Smooth muscle cell (in vitro differentiated cells): Measurements from ENCODE around the gene MTG2. TPM values are rescaled to one million over a fixed set of nuclear protein-coding genes. Genes with fewer than 3 reads are reported as not detected.
"Not testable (repeated sequence)": the region's sequence is repeated elsewhere in the genome, so short reads cannot be mapped to it uniquely, and the experiment has no call there.

Experiments used
- DNase-seq: peaks from one replicate; lab custom pipeline; 2025; ENCODE audit not compliant: unreplicated experiment; lab: John Stamatoyannopoulos, UW
- H2AFZ ChIP-seq: fragments of 200-600 bp; sonication (generic); 2 replicates; pipeline ENCODE4 v1.6.0; 2016; ENCODE audit warnings: antibody characterized with exemption, low read depth, mild to moderate bottlenecking
- H3F3A ChIP-seq: fragments of 200-600 bp; sonication (generic); 2 replicates; pipeline ENCODE4 v1.6.0; 2017; ENCODE audit warnings: antibody characterized with exemption, low read depth
- H3K27ac ChIP-seq: fragments of 200-600 bp; sonication (generic); 2 replicates; pipeline ENCODE4 v1.5.1; 2016; ENCODE audit warnings: low read depth, mild to moderate bottlenecking
- H3K27me3 ChIP-seq: fragments of 200-600 bp; sonication (generic); 2 replicates; pipeline ENCODE4 v1.6.1; 2016; ENCODE audit warnings: low read depth, mild to moderate bottlenecking
- H3K36me3 ChIP-seq: fragments of 200-600 bp; sonication (generic); 2 replicates; pipeline ENCODE4 v1.5.1; 2016; ENCODE audit warnings: low read depth
- H3K4me1 ChIP-seq: fragments of 200-600 bp; sonication (generic); 2 replicates; pipeline ENCODE4 v1.5.1; 2016; ENCODE audit warnings: low read depth
- H3K4me2 ChIP-seq: fragments of 200-600 bp; sonication (generic); 2 replicates; pipeline ENCODE4 v1.6.0; 2016; ENCODE audit warnings: mild to moderate bottlenecking
- H3K4me3 ChIP-seq: fragments of 200-600 bp; sonication (generic); 2 replicates; pipeline ENCODE4 v1.5.1; 2016; ENCODE audit warnings: mild to moderate bottlenecking
- H3K79me2 ChIP-seq: fragments of 200-600 bp; sonication (generic); 2 replicates; pipeline ENCODE4 v1.6.0; 2016; ENCODE audit warnings: low read depth, mild to moderate bottlenecking
- H3K9ac ChIP-seq: fragments of 200-600 bp; sonication (generic); 2 replicates; pipeline ENCODE4 v1.6.0; 2016; ENCODE audit warnings: low read depth
- H3K9me3 ChIP-seq: fragments of 200-600 bp; sonication (generic); replicated peaks from 2 replicates; pipeline ENCODE4 v1.5.1; 2016; ENCODE audit warnings: low read depth
- H4K20me1 ChIP-seq: fragments of 200-600 bp; sonication (generic); 2 replicates; pipeline ENCODE4 v1.6.0; 2016; ENCODE audit warnings: low read depth
- WGBS: methylation state at CpG from one replicate; pipeline ENCODE4 v1.1.7; 2016; ENCODE audit warnings: low lambda C conversion rate; 5-methylcytosine and 5-hydroxymethylcytosine counted together
- polyA plus RNA-seq: library from polyadenylated mRNA; unstranded; fragments of >200 nt; fragmentation: Nextera tagmentation; extraction: Ambion mirVana; gene quantifications from 2 replicates; pipeline ENCODE4 v1.2.1, GENCODE V29; 2016
- total RNA-seq: library from RNA; depleted of rRNA; stranded (reverse); fragments of >200 nt; gene quantifications from 2 replicates; pipeline ENCODE4 v1.2.3, GENCODE V29; 2014
- TF ChIP-seq, protein P1 (sequence below): fragments of 200-600 bp; sonication (generic); IDR thresholded peaks from 2 replicates; pipeline ENCODE4 v1.5.1; 2017; ENCODE audit warnings: borderline replicate concordance, mild to moderate bottlenecking, antibody characterized with exemption; ENCODE audit not compliant: insufficient read depth, poor library complexity, severe bottlenecking

Gene MTG2
- total and polyA plus RNA-seq, 2 experiments from 2014 or later: 17.9 to 21.9 TPM

GRCh38 chr20:62145688-62146018, 37.2 kb upstream of the MTG2 start:
- WGBS: 98% methylated on average over 7 of the region's 7 CpGs

GRCh38 chr20:62146019-62146755, 36.6 kb upstream of the MTG2 start:
- TF ChIP-seq, protein P1, sequence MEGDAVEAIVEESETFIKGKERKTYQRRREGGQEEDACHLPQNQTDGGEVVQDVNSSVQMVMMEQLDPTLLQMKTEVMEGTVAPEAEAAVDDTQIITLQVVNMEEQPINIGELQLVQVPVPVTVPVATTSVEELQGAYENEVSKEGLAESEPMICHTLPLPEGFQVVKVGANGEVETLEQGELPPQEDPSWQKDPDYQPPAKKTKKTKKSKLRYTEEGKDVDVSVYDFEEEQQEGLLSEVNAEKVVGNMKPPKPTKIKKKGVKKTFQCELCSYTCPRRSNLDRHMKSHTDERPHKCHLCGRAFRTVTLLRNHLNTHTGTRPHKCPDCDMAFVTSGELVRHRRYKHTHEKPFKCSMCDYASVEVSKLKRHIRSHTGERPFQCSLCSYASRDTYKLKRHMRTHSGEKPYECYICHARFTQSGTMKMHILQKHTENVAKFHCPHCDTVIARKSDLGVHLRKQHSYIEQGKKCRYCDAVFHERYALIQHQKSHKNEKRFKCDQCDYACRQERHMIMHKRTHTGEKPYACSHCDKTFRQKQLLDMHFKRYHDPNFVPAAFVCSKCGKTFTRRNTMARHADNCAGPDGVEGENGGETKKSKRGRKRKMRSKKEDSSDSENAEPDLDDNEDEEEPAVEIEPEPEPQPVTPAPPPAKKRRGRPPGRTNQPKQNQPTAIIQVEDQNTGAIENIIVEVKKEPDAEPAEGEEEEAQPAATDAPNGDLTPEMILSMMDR: no peak
- H3K36me3 ChIP-seq: no peaks in the 10 kb centered on the region
- no peak overlapping the region for H3K4me2 ChIP-seq
- H3F3A ChIP-seq: no peaks in the 10 kb centered on the region
- H3K4me3 ChIP-seq: no peak overlapping the region
- H3K27ac ChIP-seq: no peak overlapping the region
- H3K79me2 ChIP-seq: peaks cover 85% of the 10 kb centered on the region
- H3K4me1 ChIP-seq: peaks cover 17% of the 10 kb centered on the region
- H3K9ac ChIP-seq: no peak overlapping the region
- no peaks in the 10 kb centered on the region for H3K27me3 ChIP-seq
- DNase-seq: no peak
- H4K20me1 ChIP-seq: peaks cover 86% of the 10 kb centered on the region
- no peak overlapping the region for H2AFZ ChIP-seq
- H3K9me3 ChIP-seq: no peaks in the 10 kb centered on the region
- WGBS: 97% methylated on average over 15 of the region's 22 CpGs

More at GRCh38 chr20:62145688-62146018, 37.2 kb upstream of the MTG2 start:
- DNase-seq: no peak
- Histone ChIP-seq H3K4me3 (no peak overlapping the region), H3K36me3 (no peaks in the 10 kb centered on the region), H3K79me2 (peaks cover 85% of the 10 kb centered on the region), H4K20me1 (peaks cover 86% of the 10 kb centered on the region), H2AFZ (no peak overlapping the region), H3K27me3 (no peaks in the 10 kb centered on the region), H3F3A (peaks cover 4% of the 10 kb centered on the region), H3K9me3 (no peaks in the 10 kb centered on the region), H3K9ac (no peak overlapping the region), H3K4me1 (peaks cover 18% of the 10 kb centered on the region), H3K27ac (no peak overlapping the region), H3K4me2 (no peak overlapping the region)
- TF ChIP-seq, protein P1: no peak

GRCh38 chr20:62147125-62147524, 35.7 kb upstream of the MTG2 start:
- peaks cover 7% of the 10 kb centered on the region for H3K4me1 ChIP-seq
- H3F3A ChIP-seq: no peaks in the 10 kb centered on the region
- DNase-seq: no peak
- TF ChIP-seq, protein P1: no peak
- peaks cover 80% of the 10 kb centered on the region for H3K79me2 ChIP-seq
- H3K9ac ChIP-seq: no peak overlapping the region
- H3K27ac ChIP-seq: no peak overlapping the region
- peaks cover 86% of the 10 kb centered on the region for H4K20me1 ChIP-seq
- no peaks in the 10 kb centered on the region for H3K27me3 ChIP-seq
- WGBS: 96% methylated on average over 6 of the region's 6 CpGs
- H3K4me2 ChIP-seq: no peak overlapping the region
- H2AFZ ChIP-seq: no peak overlapping the region
- H3K4me3 ChIP-seq: no peak overlapping the region
- H3K36me3 ChIP-seq: no peaks in the 10 kb centered on the region
- H3K9me3 ChIP-seq: no peaks in the 10 kb centered on the region

DNA sequence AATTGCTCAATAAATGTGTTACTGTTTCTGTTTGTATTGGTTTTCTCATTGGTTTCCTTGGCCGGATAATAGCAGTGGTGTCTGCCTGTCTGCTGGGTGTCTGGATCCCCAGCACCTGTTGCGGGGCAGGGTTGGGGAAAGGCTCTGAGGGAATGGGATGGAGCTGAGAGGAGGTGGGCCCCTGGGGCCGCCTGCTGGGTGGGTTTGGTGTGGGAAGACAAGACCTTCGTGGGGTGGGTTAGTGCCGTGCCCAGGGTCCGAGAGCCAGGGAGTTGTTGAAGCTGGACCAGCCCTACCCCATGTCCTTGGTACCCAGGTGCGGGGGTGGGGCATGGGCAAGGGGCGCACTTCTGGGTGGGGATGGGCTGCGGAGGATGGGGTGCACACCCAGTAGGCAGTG, 35.3 kb upstream of the MTG2 start:
- Histone ChIP-seq H3K27me3 (no peaks in the 10 kb centered on the region), H3K27ac (no peak overlapping the region), H3K79me2 (peaks cover 80% of the 10 kb centered on the region), H3F3A (no peaks in the 10 kb centered on the region), H3K36me3 (no peaks in the 10 kb centered on the region), H3K4me2 (no peak overlapping the region), H3K4me3 (no peak overlapping the region), H3K9me3 (no peaks in the 10 kb centered on the region), H4K20me1 (peaks cover 86% of the 10 kb centered on the region), H3K9ac (no peak overlapping the region), H3K4me1 (peaks cover 7% of the 10 kb centered on the region), H2AFZ (no peak overlapping the region)
- WGBS: 93% methylated on average over 4 of the region's 9 CpGs
- TF ChIP-seq, protein P1: no peak
- DNase-seq: no peak

- H3K9ac ChIP-seq, H3F3A ChIP-seq, DNase-seq, H3K27me3 ChIP-seq, H2AFZ ChIP-seq, H3K27ac ChIP-seq, H3K4me3 ChIP-seq, H3K4me2 ChIP-seq, H3K9me3 ChIP-seq, H3K36me3 ChIP-seq, H3K4me1 ChIP-seq: not testable (repeated sequence)
- Histone ChIP-seq H3K79me2 (peaks cover 86% of the 10 kb centered on the region), H4K20me1 (peaks cover 94% of the 10 kb centered on the region)
- 100% methylated on average over 10 of the region's 10 CpGs for WGBS
Observed at GRCh38 chr20:62148383-62148782, 34.4 kb upstream of the MTG2 start.
